ENCODE measurements around the gene ARPP19. TPM values are rescaled to one million over a fixed set of nuclear protein-coding genes. Genes with fewer than 3 reads are reported as not detected.

Gene ARPP19
- total RNA-seq, 1 donor from 2014 or later = 150 TPM

DNA sequence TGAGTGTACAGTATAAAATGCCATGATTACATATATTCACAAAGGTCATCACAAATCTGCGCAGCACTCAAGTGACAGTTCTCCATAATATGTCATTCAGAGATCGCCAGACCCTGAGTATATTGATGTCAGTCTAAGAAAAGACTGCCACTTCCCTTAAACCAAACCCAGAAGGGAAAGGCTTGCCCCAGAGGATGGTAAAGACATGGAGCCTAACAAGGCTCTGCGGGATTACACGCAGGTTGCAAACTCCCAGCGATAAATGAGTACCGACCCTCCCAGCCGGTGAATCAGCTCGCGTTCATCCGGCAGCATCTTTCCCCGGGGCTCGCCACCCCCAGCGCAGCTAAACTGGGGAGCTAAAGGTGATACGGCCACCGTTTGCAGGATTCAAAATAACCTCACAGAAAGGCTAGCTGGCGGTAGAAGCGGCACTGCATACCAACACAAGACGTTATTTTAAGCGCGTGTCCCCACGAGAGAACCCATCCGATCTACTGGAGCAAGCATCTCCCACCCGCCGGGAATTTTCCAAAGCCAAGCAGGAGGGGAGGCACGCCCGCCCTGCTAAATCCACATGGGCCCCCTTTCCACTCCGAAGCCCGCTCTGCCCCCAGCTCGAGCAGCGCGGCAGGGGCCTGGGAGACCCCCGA lies 40.8 kb downstream of the ARPP19 start:
- H3K27me3 ChIP-seq (ENCODE audit: control insufficient read depth, insufficient read depth, low read length) = no peaks in the 10 kb centered on the region
- H3K4me3 ChIP-seq (ENCODE audit: low read depth, low read length) = peak overlapping the region; percentile 66
- DNase-seq (ENCODE audit: low read depth) (no peak), FAIRE-seq (no peak)
- H3K36me3 ChIP-seq (ENCODE audit: control insufficient read depth, insufficient read depth, low read length) = no peaks in the 10 kb centered on the region
- no peak for TF ChIP-seq CTCF (IDR thresholded peaks at IDR 0.05; ENCODE audit: insufficient read depth, low read length, severe bottlenecking)

DNA sequence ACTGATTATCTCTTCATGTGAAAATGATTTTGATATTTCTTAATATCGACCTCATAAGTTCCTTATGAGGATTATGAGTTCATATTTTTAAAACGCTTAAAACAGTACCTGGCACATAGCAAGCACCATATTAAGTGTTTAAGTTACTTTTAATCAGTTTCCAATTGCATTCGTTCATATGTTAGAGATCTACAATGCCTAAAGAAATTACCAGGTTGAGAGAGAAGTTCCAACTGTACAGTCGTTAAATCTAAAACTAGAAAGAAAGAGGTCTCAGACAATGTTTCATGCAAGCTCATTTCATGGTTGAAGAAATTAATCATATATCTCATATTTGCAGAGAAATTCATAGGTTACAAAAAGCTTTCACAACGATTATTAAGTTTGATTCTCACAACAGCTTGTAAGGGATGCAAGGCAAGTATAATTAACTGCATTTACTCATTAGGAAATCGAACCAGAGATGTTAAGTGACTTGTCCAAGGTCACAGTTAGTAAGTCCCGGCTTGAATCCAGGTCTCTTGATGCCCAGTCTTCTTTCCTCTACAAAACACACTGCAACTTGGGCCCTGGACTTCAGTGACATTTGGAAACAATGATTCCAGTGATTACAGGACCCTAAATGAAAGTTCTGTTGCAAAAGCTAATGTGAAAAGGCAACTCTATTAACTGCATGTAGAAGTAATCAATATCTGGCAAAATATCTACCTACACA lies 41.5 kb downstream of the ARPP19 start:
- DNase-seq (ENCODE audit: low read depth) (no peak), FAIRE-seq (no peak)
- H3K27me3 ChIP-seq (ENCODE audit: control insufficient read depth, insufficient read depth, low read length) = no peaks in the 10 kb centered on the region
- no peaks in the 10 kb centered on the region for H3K36me3 ChIP-seq (ENCODE audit: control insufficient read depth, insufficient read depth, low read length)
- H3K4me3 ChIP-seq (ENCODE audit: low read depth, low read length) = no peak overlapping the region
- no peak for TF ChIP-seq CTCF (IDR thresholded peaks at IDR 0.05; ENCODE audit: insufficient read depth, low read length, severe bottlenecking)

DNA sequence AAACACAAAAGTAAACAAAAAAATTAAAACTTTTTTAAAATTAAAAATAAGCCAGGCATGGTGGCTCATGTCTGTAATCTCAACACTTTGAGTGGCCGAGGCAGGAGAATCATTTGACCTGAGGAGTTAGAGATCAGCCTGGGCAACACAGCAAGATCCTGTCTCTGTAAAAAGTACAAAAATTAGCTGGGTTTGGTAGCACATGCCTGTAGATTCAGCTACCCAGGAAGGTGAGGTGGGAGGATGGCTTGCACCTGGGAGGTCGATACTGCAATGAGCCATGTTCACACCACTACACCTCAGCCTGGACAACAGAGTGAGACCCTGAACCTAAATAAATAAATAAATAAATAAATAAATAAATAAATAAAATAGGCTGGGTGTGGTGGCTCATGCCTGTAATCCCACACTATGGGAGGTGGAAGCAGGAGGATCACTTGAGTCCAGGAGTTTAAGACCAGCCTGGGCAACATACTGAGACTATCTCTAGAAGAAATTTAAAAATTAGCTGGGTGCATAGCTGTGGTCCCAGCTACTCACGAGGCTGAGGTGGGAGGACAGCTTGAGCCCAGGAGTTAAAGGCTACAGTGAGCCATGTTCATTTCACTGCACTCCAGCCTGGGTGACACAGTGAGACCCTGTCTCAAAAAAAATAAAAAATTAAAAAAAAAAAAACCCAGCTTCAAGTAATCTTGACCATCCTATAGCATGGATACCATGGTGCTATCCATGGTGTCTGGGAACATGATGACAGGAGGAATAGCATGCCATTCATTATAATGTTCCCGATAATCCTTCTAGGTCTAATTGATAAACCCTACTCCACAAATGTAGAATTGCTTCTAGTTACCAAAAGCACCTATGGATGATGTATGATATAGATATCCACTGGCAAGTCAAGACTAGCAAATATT lies 44.4 kb downstream of the ARPP19 start:
- H3K4me3 ChIP-seq (ENCODE audit: low read depth, low read length) = no peak overlapping the region
- H3K27me3 ChIP-seq (ENCODE audit: control insufficient read depth, insufficient read depth, low read length) = no peaks in the 10 kb centered on the region
- DNase-seq (ENCODE audit: low read depth) = no peak
- H3K36me3 ChIP-seq (ENCODE audit: control insufficient read depth, insufficient read depth, low read length) = no peaks in the 10 kb centered on the region
- no peak for TF ChIP-seq CTCF (IDR thresholded peaks at IDR 0.05; ENCODE audit: insufficient read depth, low read length, severe bottlenecking)
- no peak for FAIRE-seq

GRCh38 chr15:52523647-52524046 lies 45.2 kb downstream of the ARPP19 start:
- no peaks in the 10 kb centered on the region for H3K27me3 ChIP-seq (ENCODE audit: control insufficient read depth, insufficient read depth, low read length)
- no peaks in the 10 kb centered on the region for H3K36me3 ChIP-seq (ENCODE audit: control insufficient read depth, insufficient read depth, low read length)
- FAIRE-seq (no peak), DNase-seq (ENCODE audit: low read depth) (no peak)
- no peak for TF ChIP-seq CTCF (IDR thresholded peaks at IDR 0.05; ENCODE audit: insufficient read depth, low read length, severe bottlenecking)
- no peak overlapping the region for H3K4me3 ChIP-seq (ENCODE audit: low read depth, low read length)

- TF ChIP-seq CTCF (IDR thresholded peaks at IDR 0.05; ENCODE audit: insufficient read depth, low read length, severe bottlenecking) = no peak
- peak; percentile 97 for DNase-seq (ENCODE audit: low read depth)
- no peak overlapping the region for H3K4me3 ChIP-seq (ENCODE audit: low read depth, low read length)
- H3K27me3 ChIP-seq (ENCODE audit: control insufficient read depth, insufficient read depth, low read length) = no peaks in the 10 kb centered on the region
- no peaks in the 10 kb centered on the region for H3K36me3 ChIP-seq (ENCODE audit: control insufficient read depth, insufficient read depth, low read length)
- FAIRE-seq = no peak
Measured at GRCh38 chr15:52523192-52523591, 45.6 kb downstream of the ARPP19 start.

Data from bronchial epithelial cell (primary cell).